HCT116 (cell line): ENCODE measurements around the gene NOL3.

Source experiments
- CEBPB ChIP-seq: IDR thresholded peaks from 2 replicates; pipeline ENCODE4 v1.6.1; 2012; ENCODE audit warnings: low read depth
- CTCF ChIP-seq, 3 experiments: fragments of 200-600 bp in 1 of 3; sonication (generic) in 1 of 3; IDR thresholded peaks in 2 of 3; conservative IDR thresholded peaks in 1 of 3; 2 replicates each; pipeline ENCODE4 v1.5.1; 2012 to 2017; ENCODE audit warnings: low read depth in 2 of 3, low read length in 2 of 3, antibody characterized with exemption in 1 of 3, borderline replicate concordance in 1 of 3, control low read depth in 1 of 3, mild to moderate bottlenecking in 1 of 3, mixed read lengths in 1 of 3, mixed run types in 1 of 3, moderate library complexity in 1 of 3; ENCODE audit not compliant: insufficient read depth in 1 of 3
- EZH2 ChIP-seq: fragments of 200-600 bp; sonication (generic); IDR thresholded peaks from 2 replicates; pipeline ENCODE4 v1.6.1; 2017; ENCODE audit warnings: antibody characterized with exemption, mixed run types
- JUND ChIP-seq: IDR thresholded peaks from 2 replicates; pipeline ENCODE4 v1.6.1; 2012
- POLR2A ChIP-seq: IDR thresholded peaks from 2 replicates; pipeline ENCODE4 v1.7.0; 2011; ENCODE audit warnings: borderline replicate concordance; ENCODE audit not compliant: insufficient read depth, insufficient read length; ENCODE audit errors: extremely low read depth
- POLR2AphosphoS5 ChIP-seq: IDR thresholded peaks from 2 replicates; pipeline ENCODE4 v1.6.1; 2011; ENCODE audit warnings: mild to moderate bottlenecking, low read depth, low read length, moderate library complexity
- YY1 ChIP-seq: IDR thresholded peaks from 2 replicates; pipeline ENCODE4 v1.6.1; 2011; ENCODE audit warnings: low read length, low read depth, moderate library complexity, mild to moderate bottlenecking; ENCODE audit not compliant: insufficient replicate concordance; ENCODE audit errors: extremely low read depth
- ZBTB33 ChIP-seq: IDR thresholded peaks from 2 replicates; pipeline ENCODE4 v1.6.1; 2011; ENCODE audit warnings: mild to moderate bottlenecking, low read length, moderate library complexity; ENCODE audit not compliant: insufficient replicate concordance; ENCODE audit errors: extremely low read depth
- ZNF274 ChIP-seq: fragments of 200-500 bp; sonication (Bioruptor generic); IDR thresholded peaks from 2 replicates; pipeline ENCODE4 v1.6.1; 2014; ENCODE audit warnings: mild to moderate bottlenecking, low read depth, low read length, inconsistent platforms

GRCh38 chr16:67202956-67203493 lies 32.7 kb downstream of the NOL3 start:
- TF ChIP-seq CTCF (IDR thresholded peaks at IDR 0.05 in 2 of 3, conservative IDR thresholded peaks at IDR 0.05 in 1 of 3; ENCODE audit: borderline replicate concordance in 1 of 3, insufficient read depth in 1 of 3, low read depth in 2 of 3, low read length in 2 of 3) (no peak), POLR2A (no peak), CEBPB (no peak), ZBTB33 (no peak), ZNF274 (no peak), EZH2 (no peak), POLR2AphosphoS5 (no peak), YY1 (no peak), JUND (no peak)
